ENCODE data around the gene LDB2.

LDB2 gene

DNA sequence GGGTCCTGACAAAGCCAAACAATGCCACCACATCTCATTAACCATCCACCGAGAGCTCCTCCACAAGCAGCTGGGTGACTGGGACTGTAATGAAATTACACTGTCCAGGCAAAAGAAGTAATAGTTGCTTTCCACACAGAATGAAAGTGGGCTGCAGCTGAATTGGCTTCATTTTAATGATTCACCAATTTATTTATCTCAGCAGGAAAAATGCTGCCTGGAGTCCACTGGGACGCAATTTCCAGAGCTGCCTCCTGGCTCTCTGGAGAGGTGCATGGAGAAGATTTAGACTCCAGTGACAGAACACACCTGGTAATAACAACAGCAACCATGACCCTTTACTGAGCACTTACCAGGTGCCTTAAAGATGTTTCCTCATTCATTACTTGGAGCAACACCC lies 226.7 kb downstream of the LDB2 start:
- Histone ChIP-seq H3K9ac (ENCODE audit: low read length) (no peak overlapping the region), H3K4me3 (ENCODE audit: low read length) (no peak overlapping the region), H3K56ac (ENCODE audit: low read length) (no peak overlapping the region), H3K79me1 (ENCODE audit: low read length) (peaks cover 8% of the 10 kb centered on the region), H3K36me3 (ENCODE audit: control insufficient read depth, insufficient read depth, low read length) (no peaks in the 10 kb centered on the region), H3K4me2 (ENCODE audit: low read length) (no peak overlapping the region), H3K27ac (ENCODE audit: low read depth, low read length) (no peak overlapping the region), H3K23ac (ENCODE audit: low read length) (no peak overlapping the region), H3K27me3 (ENCODE audit: insufficient read depth, low read length, poor library complexity) (no peaks in the 10 kb centered on the region), H4K8ac (ENCODE audit: low read depth, low read length) (no peak overlapping the region), H3K4me1 (ENCODE audit: control insufficient read depth, low read depth, low read length) (no peaks in the 10 kb centered on the region), H2BK5ac (ENCODE audit: low read length) (no peak overlapping the region), H3K4ac (ENCODE audit: low read depth, low read length) (no peak overlapping the region), H2BK15ac (replicated peaks; ENCODE audit: low read depth) (no peak overlapping the region), H3K79me2 (ENCODE audit: control insufficient read depth, insufficient read depth, low read length) (peaks cover 2% of the 10 kb centered on the region), H2BK120ac (ENCODE audit: low read depth, low read length) (no peak overlapping the region), H4K5ac (ENCODE audit: low read length) (no peak overlapping the region), H3K18ac (ENCODE audit: low read length) (no peak overlapping the region), H2AK5ac (ENCODE audit: low read length) (no peak overlapping the region)
- no peak for DNase-seq
- WGBS (ENCODE audit: extremely low coverage, insufficient coverage, low lambda C conversion rate): no CpG with 5 or more reads among the region's 2 CpGs

DNA sequence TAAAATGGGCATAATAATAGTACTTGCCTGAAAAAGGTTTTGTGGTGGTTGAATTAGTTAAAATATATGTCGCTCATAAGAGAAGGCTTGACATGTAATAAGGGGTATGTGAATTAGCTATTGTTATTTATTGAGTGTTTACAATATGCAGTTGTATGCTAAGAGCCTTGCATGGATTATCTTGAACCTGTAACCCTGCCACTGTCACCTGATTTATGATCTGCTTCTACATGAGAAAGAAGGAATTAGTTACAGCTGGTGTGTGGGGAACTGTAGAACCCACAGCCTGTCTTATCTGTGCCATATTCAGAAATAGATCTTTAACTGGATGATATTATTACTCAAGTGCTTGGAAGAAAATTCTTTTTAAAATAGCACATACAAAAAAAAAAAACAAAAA lies 227.7 kb downstream of the LDB2 start:
- H3K4me1 ChIP-seq (ENCODE audit: control insufficient read depth, low read depth, low read length): no peaks in the 10 kb centered on the region

DNA sequence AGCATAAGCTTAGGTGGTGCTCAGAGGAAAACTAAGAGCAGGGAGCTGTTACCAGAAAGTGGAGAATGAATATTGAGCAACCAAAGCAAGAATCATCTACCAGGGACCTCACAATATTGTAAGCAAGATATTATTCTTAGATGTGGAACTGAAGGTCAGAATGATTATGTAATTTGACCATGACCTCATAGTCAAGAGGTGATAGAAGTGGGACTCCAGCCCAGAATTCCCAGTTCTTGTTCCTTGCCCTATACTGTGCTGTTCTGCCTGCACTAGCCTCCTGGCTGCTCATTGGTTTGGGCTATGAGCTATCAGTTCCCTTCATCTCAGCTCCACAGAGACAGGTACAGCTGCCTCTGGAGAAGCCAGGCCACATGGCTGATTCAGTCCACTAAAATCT lies 229.4 kb downstream of the LDB2 start:
- H3K27me3 ChIP-seq (ENCODE audit: insufficient read depth, low read length, poor library complexity): no peaks in the 10 kb centered on the region
- H3K4me2 ChIP-seq (ENCODE audit: low read length): no peak overlapping the region
- no peak overlapping the region for H2BK5ac ChIP-seq (ENCODE audit: low read length)
- H3K9ac ChIP-seq (ENCODE audit: low read length): no peak overlapping the region
- H4K8ac ChIP-seq (ENCODE audit: low read depth, low read length): no peak overlapping the region
- no peak overlapping the region for H3K4me3 ChIP-seq (ENCODE audit: low read length)
- peaks cover 2% of the 10 kb centered on the region for H3K79me2 ChIP-seq (ENCODE audit: control insufficient read depth, insufficient read depth, low read length)
- H3K79me1 ChIP-seq (ENCODE audit: low read length): peaks cover 7% of the 10 kb centered on the region
- H3K4ac ChIP-seq (ENCODE audit: low read depth, low read length): no peak overlapping the region
- H3K18ac ChIP-seq (ENCODE audit: low read length): no peak overlapping the region
- no peak overlapping the region for H4K5ac ChIP-seq (ENCODE audit: low read length)
- no peak overlapping the region for H2BK120ac ChIP-seq (ENCODE audit: low read depth, low read length)
- H3K4me1 ChIP-seq (ENCODE audit: control insufficient read depth, low read depth, low read length): no peaks in the 10 kb centered on the region
- no peak overlapping the region for H2BK15ac ChIP-seq (replicated peaks; ENCODE audit: low read depth)
- no peak overlapping the region for H2AK5ac ChIP-seq (ENCODE audit: low read length)
- H3K56ac ChIP-seq (ENCODE audit: low read length): no peak overlapping the region
- no peak for DNase-seq
- H3K27ac ChIP-seq (ENCODE audit: low read depth, low read length): no peak overlapping the region
- H3K36me3 ChIP-seq (ENCODE audit: control insufficient read depth, insufficient read depth, low read length): peaks cover 2% of the 10 kb centered on the region
- no peak overlapping the region for H3K23ac ChIP-seq (ENCODE audit: low read length)

More for the DNA sequence above, 227.7 kb downstream of the LDB2 start:
- H3K27ac ChIP-seq (ENCODE audit: low read depth, low read length): no peak overlapping the region
- no peak overlapping the region for H3K4ac ChIP-seq (ENCODE audit: low read depth, low read length)
- no peak overlapping the region for H3K4me2 ChIP-seq (ENCODE audit: low read length)
- H4K5ac ChIP-seq (ENCODE audit: low read length): no peak overlapping the region
- H2BK120ac ChIP-seq (ENCODE audit: low read depth, low read length): no peak overlapping the region
- H2AK5ac ChIP-seq (ENCODE audit: low read length): no peak overlapping the region
- H3K56ac ChIP-seq (ENCODE audit: low read length): no peak overlapping the region
- no peak overlapping the region for H3K18ac ChIP-seq (ENCODE audit: low read length)
- H3K9ac ChIP-seq (ENCODE audit: low read length): no peak overlapping the region
- H2BK15ac ChIP-seq (replicated peaks; ENCODE audit: low read depth): no peak overlapping the region
- H2BK5ac ChIP-seq (ENCODE audit: low read length): no peak overlapping the region
- H3K4me3 ChIP-seq (ENCODE audit: low read length): no peak overlapping the region
- no peak overlapping the region for H4K8ac ChIP-seq (ENCODE audit: low read depth, low read length)
- H3K79me1 ChIP-seq (ENCODE audit: low read length): peaks cover 8% of the 10 kb centered on the region
- H3K23ac ChIP-seq (ENCODE audit: low read length): no peak overlapping the region
- H3K27me3 ChIP-seq (ENCODE audit: insufficient read depth, low read length, poor library complexity): no peaks in the 10 kb centered on the region
- no peak for DNase-seq
- WGBS (ENCODE audit: extremely low coverage, insufficient coverage, low lambda C conversion rate): 100% methylated on average over 1 of the region's 1 CpG
- H3K79me2 ChIP-seq (ENCODE audit: control insufficient read depth, insufficient read depth, low read length): peaks cover 2% of the 10 kb centered on the region
- H3K36me3 ChIP-seq (ENCODE audit: control insufficient read depth, insufficient read depth, low read length): no peaks in the 10 kb centered on the region

DNA sequence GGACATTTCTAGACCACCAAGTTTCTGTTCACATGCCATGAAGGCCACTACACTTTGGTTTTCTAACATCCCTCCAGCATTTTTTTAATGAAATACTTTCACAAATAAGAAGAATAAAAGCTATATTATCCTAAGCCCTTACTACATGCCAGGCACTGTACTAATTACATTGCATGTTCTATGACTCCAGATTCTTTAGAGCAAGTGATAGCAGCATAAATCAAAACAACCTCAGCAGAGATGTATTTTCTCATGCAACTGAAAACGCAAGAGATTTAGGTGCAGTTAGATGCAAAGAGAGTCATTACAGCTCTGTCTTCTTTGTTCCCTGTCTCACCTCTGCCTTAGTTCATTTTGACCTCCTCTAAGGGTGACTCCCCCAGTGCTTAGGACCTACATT lies 230.0 kb downstream of the LDB2 start:
- Histone ChIP-seq H3K79me2 (ENCODE audit: control insufficient read depth, insufficient read depth, low read length) (peaks cover 2% of the 10 kb centered on the region), H3K79me1 (ENCODE audit: low read length) (peaks cover 7% of the 10 kb centered on the region)

DNA sequence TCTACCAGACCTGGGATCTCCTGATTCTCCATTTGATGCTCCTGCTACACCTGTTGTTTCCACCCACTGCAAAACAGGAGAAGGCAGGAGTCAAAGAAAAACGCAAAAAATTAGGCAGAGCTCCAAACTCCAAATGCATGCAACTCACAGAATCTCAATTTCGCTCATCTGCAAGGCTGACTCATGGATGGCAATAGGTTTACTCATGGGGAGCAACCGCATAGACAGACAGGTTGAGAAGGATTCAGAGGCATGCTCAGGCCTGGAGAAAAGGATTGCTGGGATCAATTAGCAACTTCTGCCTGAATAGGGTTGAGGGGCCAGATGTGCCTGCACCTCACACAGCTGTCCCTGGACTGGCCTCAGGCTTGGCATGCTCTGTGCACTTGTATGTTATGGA lies 231.0 kb downstream of the LDB2 start:
- no peak overlapping the region for H2BK15ac ChIP-seq (replicated peaks; ENCODE audit: low read depth)
- no peak overlapping the region for H3K4me3 ChIP-seq (ENCODE audit: low read length)
- DNase-seq: no peak
- no peak overlapping the region for H3K27ac ChIP-seq (ENCODE audit: low read depth, low read length)
- H3K9ac ChIP-seq (ENCODE audit: low read length): no peak overlapping the region
- H3K79me1 ChIP-seq (ENCODE audit: low read length): peaks cover 7% of the 10 kb centered on the region
- no peak overlapping the region for H3K4ac ChIP-seq (ENCODE audit: low read depth, low read length)
- H4K5ac ChIP-seq (ENCODE audit: low read length): no peak overlapping the region
- no peak overlapping the region for H2BK5ac ChIP-seq (ENCODE audit: low read length)
- H2AK5ac ChIP-seq (ENCODE audit: low read length): no peak overlapping the region
- no peak overlapping the region for H4K8ac ChIP-seq (ENCODE audit: low read depth, low read length)
- H3K36me3 ChIP-seq (ENCODE audit: control insufficient read depth, insufficient read depth, low read length): peaks cover 2% of the 10 kb centered on the region
- no peak overlapping the region for H3K18ac ChIP-seq (ENCODE audit: low read length)
- H3K23ac ChIP-seq (ENCODE audit: low read length): no peak overlapping the region
- H2BK120ac ChIP-seq (ENCODE audit: low read depth, low read length): no peak overlapping the region
- no peaks in the 10 kb centered on the region for H3K4me1 ChIP-seq (ENCODE audit: control insufficient read depth, low read depth, low read length)
- H3K79me2 ChIP-seq (ENCODE audit: control insufficient read depth, insufficient read depth, low read length): peaks cover 2% of the 10 kb centered on the region
- H3K4me2 ChIP-seq (ENCODE audit: low read length): no peak overlapping the region
- no peak overlapping the region for H3K56ac ChIP-seq (ENCODE audit: low read length)
- WGBS (ENCODE audit: extremely low coverage, insufficient coverage, low lambda C conversion rate): no CpG with 5 or more reads among the region's 3 CpGs
- no peaks in the 10 kb centered on the region for H3K27me3 ChIP-seq (ENCODE audit: insufficient read depth, low read length, poor library complexity)

More for the DNA sequence above, 230.0 kb downstream of the LDB2 start:
- no peak overlapping the region for H3K56ac ChIP-seq (ENCODE audit: low read length)
- no peak overlapping the region for H3K23ac ChIP-seq (ENCODE audit: low read length)
- H3K18ac ChIP-seq (ENCODE audit: low read length): no peak overlapping the region
- no peak overlapping the region for H4K5ac ChIP-seq (ENCODE audit: low read length)
- WGBS (ENCODE audit: extremely low coverage, insufficient coverage, low lambda C conversion rate): no CpG with 5 or more reads among the region's 1 CpG
- no peak overlapping the region for H3K9ac ChIP-seq (ENCODE audit: low read length)
- peaks cover 2% of the 10 kb centered on the region for H3K36me3 ChIP-seq (ENCODE audit: control insufficient read depth, insufficient read depth, low read length)
- no peaks in the 10 kb centered on the region for H3K27me3 ChIP-seq (ENCODE audit: insufficient read depth, low read length, poor library complexity)
- H2BK120ac ChIP-seq (ENCODE audit: low read depth, low read length): no peak overlapping the region
- no peaks in the 10 kb centered on the region for H3K4me1 ChIP-seq (ENCODE audit: control insufficient read depth, low read depth, low read length)
- H2BK15ac ChIP-seq (replicated peaks; ENCODE audit: low read depth): no peak overlapping the region
- H3K4me2 ChIP-seq (ENCODE audit: low read length): no peak overlapping the region
- no peak for DNase-seq
- no peak overlapping the region for H2AK5ac ChIP-seq (ENCODE audit: low read length)
- no peak overlapping the region for H2BK5ac ChIP-seq (ENCODE audit: low read length)
- no peak overlapping the region for H3K4ac ChIP-seq (ENCODE audit: low read depth, low read length)
- H3K4me3 ChIP-seq (ENCODE audit: low read length): no peak overlapping the region
- H3K27ac ChIP-seq (ENCODE audit: low read depth, low read length): no peak overlapping the region
- no peak overlapping the region for H4K8ac ChIP-seq (ENCODE audit: low read depth, low read length)

GRCh38 chr4:16665942-16666551 lies 232.4 kb downstream of the LDB2 start:
- Histone ChIP-seq H3K27me3 (ENCODE audit: insufficient read depth, low read length, poor library complexity) (no peaks in the 10 kb centered on the region), H3K4me3 (ENCODE audit: low read length) (no peak overlapping the region), H4K8ac (ENCODE audit: low read depth, low read length) (no peak overlapping the region), H3K18ac (ENCODE audit: low read length) (no peak overlapping the region), H3K79me1 (ENCODE audit: low read length) (no peaks in the 10 kb centered on the region), H4K5ac (ENCODE audit: low read length) (no peak overlapping the region), H3K36me3 (ENCODE audit: control insufficient read depth, insufficient read depth, low read length) (peaks cover 2% of the 10 kb centered on the region), H3K56ac (ENCODE audit: low read length) (no peak overlapping the region), H3K4ac (ENCODE audit: low read depth, low read length) (no peak overlapping the region), H3K9ac (ENCODE audit: low read length) (no peak overlapping the region), H3K79me2 (ENCODE audit: control insufficient read depth, insufficient read depth, low read length) (no peaks in the 10 kb centered on the region), H3K23ac (ENCODE audit: low read length) (no peak overlapping the region), H3K4me1 (ENCODE audit: control insufficient read depth, low read depth, low read length) (no peaks in the 10 kb centered on the region), H3K27ac (ENCODE audit: low read depth, low read length) (no peak overlapping the region), H3K4me2 (ENCODE audit: low read length) (no peak overlapping the region), H2AK5ac (ENCODE audit: low read length) (no peak overlapping the region), H2BK5ac (ENCODE audit: low read length) (no peak overlapping the region), H2BK120ac (ENCODE audit: low read depth, low read length) (no peak overlapping the region), H2BK15ac (replicated peaks; ENCODE audit: low read depth) (no peak overlapping the region)
- DNase-seq: no peak
- WGBS (ENCODE audit: extremely low coverage, insufficient coverage, low lambda C conversion rate): no CpG with 5 or more reads among the region's 12 CpGs

Measured in mesendoderm (in vitro differentiated cells).